ENCODE results near the gene CCDC134.

DNA sequence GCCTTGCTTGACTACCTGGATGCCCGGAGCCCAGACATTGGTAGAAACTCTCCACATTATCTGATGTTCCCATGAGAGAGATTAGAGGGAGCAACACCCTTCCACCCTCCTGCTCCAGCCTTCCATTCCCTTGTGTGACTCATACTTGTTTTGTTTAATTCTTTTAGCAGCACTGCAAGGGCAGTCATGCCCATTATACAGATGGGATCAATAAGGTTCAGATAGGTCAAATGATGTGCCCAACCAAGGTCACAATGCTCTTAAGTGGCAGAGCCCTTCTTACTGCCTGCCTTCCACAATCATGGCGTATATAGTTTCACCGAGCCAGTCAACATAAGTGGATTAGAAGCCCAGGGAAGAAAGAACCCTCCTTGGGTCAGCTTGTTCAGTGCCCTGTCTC is 6.6 kb upstream of the CCDC134 start:
- TF ChIP-seq, protein P1, sequence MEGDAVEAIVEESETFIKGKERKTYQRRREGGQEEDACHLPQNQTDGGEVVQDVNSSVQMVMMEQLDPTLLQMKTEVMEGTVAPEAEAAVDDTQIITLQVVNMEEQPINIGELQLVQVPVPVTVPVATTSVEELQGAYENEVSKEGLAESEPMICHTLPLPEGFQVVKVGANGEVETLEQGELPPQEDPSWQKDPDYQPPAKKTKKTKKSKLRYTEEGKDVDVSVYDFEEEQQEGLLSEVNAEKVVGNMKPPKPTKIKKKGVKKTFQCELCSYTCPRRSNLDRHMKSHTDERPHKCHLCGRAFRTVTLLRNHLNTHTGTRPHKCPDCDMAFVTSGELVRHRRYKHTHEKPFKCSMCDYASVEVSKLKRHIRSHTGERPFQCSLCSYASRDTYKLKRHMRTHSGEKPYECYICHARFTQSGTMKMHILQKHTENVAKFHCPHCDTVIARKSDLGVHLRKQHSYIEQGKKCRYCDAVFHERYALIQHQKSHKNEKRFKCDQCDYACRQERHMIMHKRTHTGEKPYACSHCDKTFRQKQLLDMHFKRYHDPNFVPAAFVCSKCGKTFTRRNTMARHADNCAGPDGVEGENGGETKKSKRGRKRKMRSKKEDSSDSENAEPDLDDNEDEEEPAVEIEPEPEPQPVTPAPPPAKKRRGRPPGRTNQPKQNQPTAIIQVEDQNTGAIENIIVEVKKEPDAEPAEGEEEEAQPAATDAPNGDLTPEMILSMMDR (IDR thresholded peaks at IDR 0.05) = no peak
- TF ChIP-seq EP300 (IDR thresholded peaks at IDR 0.05) = no peak
